Hepatocyte (in vitro differentiated cells): ENCODE data around the gene TENM4.

ENCODE experiments used
- CTCF ChIP-seq: fragments of 200-600 bp; sonication (generic); IDR thresholded peaks from 2 replicates; pipeline ENCODE4 v1.5.1; 2016; ENCODE audit warnings: antibody characterized with exemption, mild to moderate bottlenecking; ENCODE audit not compliant: poor library complexity
- EZH2 ChIP-seq: fragments of 200-600 bp; sonication (generic); IDR thresholded peaks from 2 replicates; pipeline ENCODE4 v1.6.1; 2016; ENCODE audit warnings: antibody characterized with exemption, mild to moderate bottlenecking, borderline replicate concordance

- TF ChIP-seq CTCF = no peak
- no peak for TF ChIP-seq EZH2
Observed at GRCh38 chr11:78780889-78781288, 659.9 kb downstream of the TENM4 start.
